NK-92 (cell line): ENCODE results near the gene ATXN3.

ENCODE experiments used
- DNase-seq: peaks from one replicate; lab custom pipeline; 2025; ENCODE audit not compliant: unreplicated experiment; lab: John Stamatoyannopoulos, UW

Gene ATXN3

GRCh38 chr14:92106143-92106926 is at the start of gene ATXN3:
Gene ATXN3 (minus strand): TSS chr14:92106582. CDS start chr14:92106552, 30 bp downstream.
- peak; percentile 74 for DNase-seq

DNA sequence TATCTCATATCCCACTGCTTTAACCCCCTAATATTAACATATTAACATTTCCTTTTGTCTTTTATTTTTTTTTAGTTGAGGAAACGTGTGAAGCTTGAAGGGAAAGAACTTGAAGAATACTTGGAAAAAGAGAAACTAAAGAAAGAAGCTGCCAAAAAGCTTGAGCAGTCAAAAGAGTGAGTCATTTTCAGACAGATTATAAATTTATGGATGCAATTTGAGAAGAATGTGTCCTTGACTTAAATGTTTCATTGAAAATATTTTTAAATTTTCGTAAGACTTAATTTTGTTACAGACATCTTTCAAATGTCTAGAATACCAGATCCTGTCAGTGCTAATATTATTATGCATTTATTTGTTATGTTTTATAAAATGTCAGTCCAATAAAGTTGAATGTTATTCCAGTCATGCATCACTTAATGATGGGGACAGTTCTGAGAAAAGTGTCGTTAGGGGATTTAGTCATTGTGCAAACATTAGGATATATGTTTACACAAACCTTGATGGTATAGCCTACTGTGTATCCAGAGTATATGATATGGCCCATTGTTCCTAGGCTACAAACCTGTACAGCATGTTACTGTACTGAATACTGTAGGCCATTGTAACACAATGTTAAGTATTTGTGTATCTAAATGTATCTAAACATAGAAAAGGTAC is 48.0 kb upstream of the ATXN3 start:
- no peak for DNase-seq

DNA sequence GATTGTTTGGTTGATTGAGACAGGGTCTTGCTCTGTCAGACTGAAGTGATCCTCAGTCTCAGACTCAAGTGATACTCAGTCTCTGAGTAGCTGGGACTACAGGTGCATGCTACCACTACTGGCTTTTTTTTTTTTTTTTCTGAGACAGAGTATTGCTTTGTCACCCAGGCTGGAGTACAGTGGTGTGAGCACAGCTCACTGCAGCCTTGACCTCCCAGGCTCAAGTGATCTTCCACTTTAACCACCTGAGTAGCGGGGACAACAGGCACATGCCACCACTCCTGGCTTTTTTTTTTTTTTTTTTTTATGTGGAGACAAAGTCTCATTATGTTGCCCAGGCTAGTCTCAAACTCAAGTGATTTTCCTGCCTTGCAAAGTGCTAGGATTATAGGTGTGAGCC is 47.2 kb upstream of the ATXN3 start:
- no peak for DNase-seq

GRCh38 chr14:92144708-92145107 is 38.3 kb upstream of the ATXN3 start:
- no peak for DNase-seq

- no peak for DNase-seq
Measured at GRCh38 chr14:92143962-92144361, 37.6 kb upstream of the ATXN3 start.

DNA sequence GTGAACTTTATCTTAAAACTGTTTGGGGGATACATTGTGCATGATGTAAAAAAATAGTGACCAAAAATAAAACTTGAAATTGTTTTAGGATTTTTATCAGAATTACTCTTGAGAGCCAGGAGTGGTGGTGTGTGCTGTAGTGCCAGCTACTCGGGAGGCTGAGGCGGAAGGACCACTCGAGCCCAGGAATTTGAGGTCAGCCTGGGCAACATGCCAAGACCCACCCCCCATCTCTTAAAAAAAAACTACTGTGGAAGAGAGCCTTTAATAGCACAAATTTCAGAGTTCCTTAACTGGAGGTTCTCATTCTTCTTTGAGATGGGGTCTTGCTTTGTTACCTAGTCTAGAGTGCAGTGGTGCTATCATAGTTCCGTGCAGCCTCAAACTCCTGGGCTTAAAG is 36.9 kb upstream of the ATXN3 start:
- DNase-seq, result no peak

DNA sequence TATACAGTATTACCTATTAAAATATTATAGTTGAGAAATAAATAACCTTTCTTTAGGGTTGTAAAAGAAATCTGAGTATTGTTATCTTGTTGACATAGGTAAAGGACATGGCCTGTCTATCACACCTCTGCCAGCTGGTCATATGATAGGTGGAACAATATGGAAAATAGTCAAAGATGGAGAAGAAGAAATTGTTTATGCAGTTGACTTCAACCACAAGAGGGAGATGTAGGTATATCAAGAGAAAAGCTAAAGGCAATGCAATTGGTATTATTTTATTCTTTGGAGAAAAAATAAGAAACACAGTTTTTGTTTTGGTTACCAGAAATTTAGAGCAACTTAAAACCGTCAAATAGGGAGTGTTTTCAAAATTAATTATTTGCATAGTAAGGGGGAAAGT is 28.9 kb upstream of the ATXN3 start:
- no peak for DNase-seq

DNA sequence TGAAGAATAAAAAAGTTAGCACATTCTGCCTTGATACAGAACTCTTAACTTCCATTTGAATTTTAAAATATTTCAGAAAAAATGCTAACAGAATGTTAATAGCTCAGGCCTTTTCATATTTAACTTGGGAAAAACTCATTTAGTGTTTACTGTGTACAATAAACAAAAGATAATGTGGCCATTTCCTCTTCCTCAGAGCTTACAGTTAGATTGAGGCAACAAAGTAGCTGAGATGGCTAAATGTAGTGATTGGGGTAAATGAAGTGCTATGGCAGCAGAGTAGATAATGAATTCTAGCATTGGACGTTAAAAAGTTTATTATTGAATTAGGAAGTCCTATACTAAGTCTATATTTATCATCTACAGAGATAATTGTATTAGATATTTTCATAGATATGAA is 28.1 kb upstream of the ATXN3 start:
- DNase-seq, result no peak

GRCh38 chr14:92122761-92123160 is 16.4 kb upstream of the ATXN3 start:
- DNase-seq, result no peak

- DNase-seq, result no peak
Measured at GRCh38 chr14:92122351-92122677, 15.9 kb upstream of the ATXN3 start.

- no peak for DNase-seq
Measured at GRCh38 chr14:92121670-92122350, 15.4 kb upstream of the ATXN3 start, which contains the start of the genes CPSF2 and NDUFB1. Gene CPSF2 (plus strand): TSS chr14:92121969. CDS start chr14:92130985, 9,016 bp downstream. Gene NDUFB1 (minus strand): TSS chr14:92121706. CDS start chr14:92117637, 4,069 bp downstream.

DNA sequence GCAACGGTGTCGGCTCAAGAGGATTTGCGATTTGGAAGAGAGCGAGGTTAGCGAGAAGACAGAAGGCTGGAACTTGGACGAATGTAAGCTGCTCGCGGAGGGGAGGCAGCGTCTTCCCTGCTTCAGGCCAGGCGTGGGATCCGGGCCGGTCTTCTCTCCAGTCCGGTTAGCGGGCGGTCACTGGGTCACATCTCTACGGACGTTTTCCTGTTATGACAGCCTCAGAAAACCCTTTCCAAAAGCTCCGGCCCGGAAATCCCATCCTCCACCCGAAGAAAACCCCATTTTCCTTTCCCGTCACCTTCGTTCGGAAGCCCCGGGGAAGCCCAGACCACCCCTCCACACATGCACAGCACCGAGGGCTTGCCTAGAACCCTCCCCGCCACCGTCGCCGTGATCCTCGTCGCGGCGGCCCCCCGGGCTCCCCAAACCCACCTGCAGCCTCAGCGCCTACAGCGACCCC is 14.9 kb upstream of the ATXN3 start:
- no peak for DNase-seq

- DNase-seq, result no peak
Measured at GRCh38 chr14:92109490-92109889, 3.1 kb upstream of the ATXN3 start.

DNA sequence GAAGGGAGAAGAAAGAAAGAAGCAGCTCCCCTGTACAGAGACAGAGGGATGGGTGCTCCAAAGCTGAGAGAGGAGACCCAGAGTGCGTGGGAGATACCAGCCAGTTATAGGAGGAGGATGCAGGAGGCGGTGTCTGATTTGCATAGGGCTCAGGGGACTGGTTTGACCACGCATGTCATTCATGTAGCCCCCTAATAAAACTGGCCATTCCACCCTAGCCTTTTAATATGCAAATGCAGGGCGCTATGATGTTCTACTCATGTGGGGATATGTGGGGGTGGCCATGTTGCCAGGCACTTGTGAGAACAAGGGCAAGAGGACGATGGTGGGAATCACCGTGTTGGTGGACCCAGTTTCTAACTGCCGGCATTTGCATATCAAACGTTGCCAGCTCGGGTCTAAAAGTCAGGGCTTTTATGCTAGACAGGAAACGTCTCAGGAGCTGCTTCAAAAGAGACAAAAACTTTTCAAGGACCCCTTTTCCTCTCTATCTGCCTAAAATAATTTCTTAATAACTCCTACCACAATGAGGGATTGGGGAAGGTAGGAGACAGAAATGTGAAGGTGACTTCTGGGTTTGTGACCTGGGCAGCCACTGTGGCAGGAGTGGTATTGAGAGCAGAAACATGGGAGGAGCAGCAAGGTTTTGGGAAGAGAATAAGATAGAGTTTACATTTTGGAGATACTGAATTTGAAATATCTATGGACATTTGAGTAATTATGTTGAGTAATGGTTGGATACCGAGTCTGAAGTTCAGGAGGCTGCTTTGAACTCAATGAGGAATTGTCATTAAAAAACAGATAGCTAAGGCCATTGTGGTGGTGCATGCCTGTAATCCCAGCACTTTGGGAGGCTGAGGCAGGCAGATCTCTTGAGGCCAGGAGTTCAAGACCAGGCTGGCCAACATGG is 2.2 kb upstream of the ATXN3 start:
- no peak for DNase-seq

DNA sequence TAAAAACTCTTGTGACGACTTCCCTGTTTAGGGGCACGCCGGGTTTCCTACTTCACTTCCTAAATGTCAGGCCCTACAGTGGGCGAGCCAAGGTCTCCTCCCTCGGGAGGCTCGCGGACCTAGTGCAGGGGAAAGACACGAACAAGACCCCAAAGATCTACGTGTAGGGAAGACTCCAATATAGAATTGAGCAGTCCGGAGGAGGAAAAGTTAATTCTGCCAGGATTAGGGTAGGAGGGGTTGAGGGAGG is 564 bp downstream of the ATXN3 start:
- DNase-seq, result no peak

GRCh38 chr14:92105073-92105892 is 1.1 kb downstream of the ATXN3 start:
- DNase-seq, result no peak

- DNase-seq, result no peak
Measured at GRCh38 chr14:92103363-92103989, 2.9 kb downstream of the ATXN3 start.

GRCh38 chr14:92099802-92100201 is 6.6 kb downstream of the ATXN3 start:
- no peak for DNase-seq

- DNase-seq, result no peak
Measured at GRCh38 chr14:92093320-92093719, 13.1 kb downstream of the ATXN3 start.

GRCh38 chr14:92088494-92088893 is 17.9 kb downstream of the ATXN3 start:
- no peak for DNase-seq
